Activated T-cell treated with anti-CD3 and anti-CD28 coated beads, Interleukin-2, amount 50 U/mL, for 1 hour (primary cell): ENCODE measurements around the gene IPO4.

ENCODE experiments used
- DNase-seq: peaks from one replicate; pipeline ENCODE4 v3.0.0-alpha.2; 2020

IPO4 gene

DNA sequence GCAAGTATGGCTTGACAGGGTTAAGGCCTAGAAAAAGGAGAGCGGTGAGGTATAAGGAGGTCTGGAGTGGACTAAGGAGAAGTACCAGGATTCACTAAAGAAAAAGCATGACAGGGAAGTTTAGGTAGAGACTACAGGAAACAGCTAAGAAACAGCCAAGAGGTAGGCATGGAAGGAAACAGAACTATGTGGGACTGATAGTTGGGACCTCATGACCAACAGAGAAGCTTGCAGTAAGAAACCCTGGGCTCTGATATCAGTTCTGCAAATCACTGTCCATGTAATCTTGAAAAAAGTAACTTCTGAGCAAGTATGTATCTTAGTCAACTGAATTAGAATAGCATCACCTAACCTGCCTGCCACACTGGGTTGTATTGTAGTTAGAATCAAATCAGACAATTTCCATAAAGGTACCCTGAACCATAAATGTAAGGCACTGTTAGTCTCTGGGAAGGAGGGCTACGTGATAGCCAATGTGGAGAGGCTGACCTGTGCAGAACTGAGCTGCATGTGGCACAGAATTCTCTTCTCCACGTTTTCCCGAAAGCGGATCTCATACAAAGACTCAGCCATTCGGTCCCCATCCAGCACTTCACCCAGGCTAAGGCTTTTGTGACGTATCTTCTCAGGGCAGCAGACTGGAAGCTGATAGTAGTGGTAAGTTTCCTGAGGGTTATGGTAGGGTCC, 5.7 kb upstream of the IPO4 start:
- no peak for DNase-seq

DNA sequence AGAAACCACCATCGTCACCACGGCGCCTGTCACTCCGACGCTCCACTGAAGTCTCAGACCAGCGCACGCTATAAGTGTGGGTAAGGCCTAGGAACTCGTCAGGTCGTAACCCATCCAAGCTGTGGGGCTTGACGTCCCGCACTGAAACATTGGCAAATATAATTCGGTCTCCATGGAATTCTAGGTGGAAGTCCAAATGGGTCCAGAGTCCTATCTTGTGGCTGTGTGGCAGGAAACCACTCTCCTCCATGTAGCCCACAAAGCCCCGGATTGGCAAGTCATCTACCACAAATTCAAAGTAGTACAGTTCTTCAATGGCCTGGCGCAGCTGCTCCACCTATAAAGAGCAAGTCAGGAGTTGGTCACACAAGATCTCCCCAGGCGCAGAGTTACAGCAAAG, 4.3 kb upstream of the IPO4 start:
- DNase-seq = no peak

DNA sequence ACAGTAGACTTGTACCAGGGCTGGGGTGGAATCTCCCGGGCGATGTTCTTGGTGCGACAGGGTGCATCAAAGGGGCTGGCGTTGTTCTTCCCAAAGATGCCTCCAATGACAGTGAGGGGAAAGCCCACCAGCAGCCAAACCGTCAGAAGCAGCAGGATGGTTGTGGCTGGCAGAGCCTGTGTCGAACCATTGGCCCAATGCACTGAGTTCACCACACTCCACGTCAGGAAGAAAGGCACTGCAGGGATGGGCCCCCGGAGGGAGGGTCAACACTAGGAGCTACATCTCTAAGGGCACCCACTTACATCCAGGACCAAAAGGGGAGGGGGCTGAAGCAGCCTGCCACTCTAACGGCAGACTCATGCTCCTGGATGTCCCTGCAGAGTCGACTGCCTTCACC, 1.8 kb upstream of the IPO4 start:
- no peak for DNase-seq

DNA sequence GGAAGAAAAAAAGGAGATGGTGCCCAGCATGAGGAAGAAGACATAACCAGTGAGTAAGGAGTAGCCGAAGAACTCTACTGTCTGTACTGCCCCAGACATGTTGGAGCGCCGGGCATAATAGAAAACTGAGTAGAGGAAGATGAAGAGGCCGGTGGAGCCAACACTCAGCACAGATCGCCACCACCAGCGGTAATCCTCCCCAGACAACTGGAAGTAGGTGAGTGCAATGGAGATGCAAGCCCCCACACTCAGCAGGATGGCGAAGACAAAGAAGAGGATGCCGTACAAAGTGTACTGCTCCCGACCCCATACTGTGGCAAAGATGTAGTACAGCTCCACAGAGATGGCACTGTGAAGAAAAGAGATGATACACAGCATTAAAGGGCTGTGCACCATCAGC, 844 bp upstream of the IPO4 start:
- DNase-seq = no peak

DNA sequence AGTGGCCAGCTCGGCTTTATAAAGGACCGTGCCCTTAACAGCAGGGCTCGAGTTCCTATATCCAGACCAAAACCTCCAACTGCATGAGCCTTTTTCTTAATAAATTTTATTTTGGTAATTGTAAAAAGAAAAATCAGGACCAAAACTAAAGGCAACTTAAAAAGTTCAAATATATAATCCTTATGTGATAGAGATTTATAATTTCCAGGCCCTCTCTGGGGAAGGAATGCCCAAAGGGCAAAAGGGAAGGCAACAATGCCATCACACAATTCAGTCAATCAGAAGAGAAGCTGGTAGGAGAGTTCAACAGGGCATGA, 401 bp upstream of the IPO4 start:
- no peak for DNase-seq

DNA sequence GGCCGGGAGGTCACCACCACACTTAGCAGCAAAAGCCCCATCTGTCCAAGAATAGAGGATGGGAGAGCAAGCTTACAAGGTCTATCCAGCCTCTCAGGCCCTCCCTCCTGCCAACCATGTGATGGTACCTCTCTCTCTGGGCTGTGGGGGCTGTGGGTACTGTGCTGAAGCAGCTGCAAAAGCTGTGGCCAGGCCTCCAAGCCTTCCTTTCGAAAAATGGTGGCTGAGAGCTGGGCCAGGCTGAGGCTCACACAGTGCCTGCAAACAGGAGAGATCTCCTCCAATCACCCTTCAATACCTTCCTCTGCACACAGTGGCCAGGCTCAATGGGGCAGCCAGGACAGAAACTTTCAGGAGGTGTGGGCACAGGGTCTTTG, 1.1 kb downstream of the IPO4 start:
- DNase-seq = no peak

DNA sequence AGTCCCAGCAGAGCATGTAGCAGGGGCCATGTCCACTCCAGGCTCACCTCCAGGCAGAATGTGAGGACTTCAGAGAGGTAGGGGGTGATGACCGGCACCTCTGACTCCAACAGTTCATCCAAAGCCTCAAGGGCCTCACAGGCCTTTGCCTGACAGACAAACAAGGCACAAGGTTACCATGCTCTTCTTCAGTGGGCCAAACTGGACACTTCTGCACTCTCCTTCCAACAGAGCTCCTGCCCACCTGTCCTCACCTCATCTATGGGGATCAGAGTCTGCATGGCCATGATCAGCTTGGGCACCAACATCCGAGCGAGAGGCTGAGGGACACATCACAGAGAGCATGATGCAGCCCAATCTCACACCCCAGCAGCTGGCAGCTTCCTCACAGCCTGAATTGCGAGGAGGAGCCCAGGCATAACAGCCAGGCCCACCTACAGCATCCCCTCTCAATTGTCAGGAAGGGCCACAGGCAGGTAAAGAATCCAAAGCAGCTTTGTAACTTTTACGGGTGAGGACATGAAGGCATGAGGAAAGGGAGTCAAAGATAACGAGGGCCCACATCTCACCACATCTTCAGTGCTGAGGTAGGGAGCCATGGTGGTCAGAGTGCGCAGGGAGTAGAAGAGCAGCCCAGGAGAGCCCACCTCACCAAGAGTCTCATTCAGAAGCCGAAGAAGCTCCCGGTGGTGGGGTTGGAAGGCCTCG, 1.6 kb downstream of the IPO4 start:
- no peak for DNase-seq

DNA sequence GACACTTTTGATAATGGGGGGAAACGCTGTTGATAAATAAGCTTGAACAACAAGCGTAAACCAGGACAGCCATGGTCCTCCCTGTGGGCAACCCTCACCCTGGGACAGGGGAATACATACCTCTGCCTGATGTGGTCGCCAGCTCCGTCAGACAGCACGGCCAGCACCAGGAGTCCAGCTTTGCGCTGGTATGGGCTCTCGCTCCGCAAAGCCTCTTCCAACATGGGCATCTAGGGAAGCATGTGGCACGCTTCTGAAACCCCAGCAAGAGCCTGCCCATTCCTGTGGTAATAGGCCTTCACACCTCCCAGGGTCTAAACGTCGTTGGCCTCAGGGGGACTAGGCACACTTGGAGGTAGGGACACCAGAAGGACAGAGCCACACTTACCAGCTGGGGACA, 2.9 kb downstream of the IPO4 start:
- DNase-seq = no peak

DNA sequence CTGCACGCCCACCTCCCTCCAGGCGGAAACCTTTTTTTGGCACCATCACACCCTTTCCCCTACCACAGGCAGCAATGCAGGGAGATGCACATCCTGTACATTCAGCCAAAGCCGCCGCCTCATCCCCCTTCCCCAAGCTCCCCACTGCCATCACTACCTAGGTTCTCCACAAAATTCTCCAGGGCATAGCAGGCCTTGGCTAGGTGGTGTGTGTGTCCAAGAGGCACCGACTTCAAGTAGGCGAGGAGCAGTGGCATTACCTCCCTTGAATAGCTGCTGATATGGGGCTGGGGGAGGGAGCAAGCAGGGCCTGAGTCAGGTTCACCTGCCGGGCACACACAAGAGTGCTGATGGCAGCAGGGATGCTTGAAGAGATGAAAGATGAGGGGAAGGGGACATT, 3.6 kb downstream of the IPO4 start:
- no peak for DNase-seq

DNA sequence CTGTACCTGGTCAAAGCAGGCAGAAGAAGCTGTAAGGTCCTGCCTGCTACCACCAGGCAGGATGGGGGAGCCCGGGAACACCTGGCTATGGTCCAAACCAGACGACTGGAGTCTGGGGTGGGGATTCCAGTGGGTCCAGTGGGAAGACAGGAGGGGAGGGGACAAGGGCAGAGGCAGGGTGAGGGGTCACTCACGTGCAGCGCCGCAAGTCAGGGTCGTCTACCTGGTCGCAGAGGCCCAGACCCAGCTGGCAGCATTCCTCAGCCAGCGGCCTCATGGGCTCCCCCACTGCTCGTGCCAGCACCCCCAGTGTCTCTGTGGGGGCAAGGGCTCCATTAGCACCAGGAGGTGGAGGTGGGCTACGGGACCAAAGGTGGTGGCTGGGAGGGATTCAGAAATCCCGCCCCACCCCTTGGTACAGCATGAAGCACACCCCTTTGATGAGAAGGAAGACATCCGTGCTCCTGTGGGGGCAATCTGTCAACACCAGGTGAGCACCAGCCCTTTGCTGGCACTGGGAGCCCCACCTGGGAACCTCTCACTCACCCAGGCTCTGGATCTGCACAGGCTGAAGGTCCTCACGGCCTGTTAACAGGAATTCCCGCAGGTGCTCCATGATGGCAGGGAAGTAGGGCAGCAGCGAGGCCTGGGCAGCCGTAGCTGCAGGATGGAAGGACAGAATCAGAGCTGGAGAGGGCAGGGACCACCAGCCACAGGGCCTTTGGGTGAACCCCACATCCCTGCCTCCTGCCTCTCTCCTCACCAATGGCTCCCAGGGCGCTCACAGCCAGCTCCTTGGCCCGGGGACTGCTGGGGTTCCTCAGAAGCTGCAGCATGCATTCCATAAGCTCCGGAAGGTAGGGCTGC, 4.3 kb downstream of the IPO4 start:
- no peak for DNase-seq

DNA sequence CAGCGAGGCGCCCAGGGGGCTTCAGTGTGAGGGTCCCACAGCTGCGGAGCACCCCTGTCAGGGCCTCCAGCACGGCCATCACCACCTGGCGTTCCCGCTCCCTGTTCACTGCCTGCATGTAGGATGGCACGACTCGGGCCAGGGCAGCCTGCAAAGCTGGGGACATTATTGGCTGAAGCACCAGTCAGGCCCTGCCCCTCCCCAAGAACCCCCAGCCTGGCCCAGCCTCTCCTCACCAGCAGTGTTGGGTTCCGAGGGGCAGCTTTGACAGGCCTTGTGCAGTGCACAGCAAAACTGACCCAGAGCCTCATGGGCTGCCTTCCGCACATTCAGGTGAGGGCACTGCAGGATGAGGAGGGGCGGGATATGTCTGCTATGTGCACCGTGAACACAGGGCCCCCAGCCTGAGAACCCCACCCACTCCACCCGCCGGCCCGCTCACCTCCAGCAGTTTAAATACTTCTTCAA, 5.6 kb downstream of the IPO4 start:
- DNase-seq = no peak

DNA sequence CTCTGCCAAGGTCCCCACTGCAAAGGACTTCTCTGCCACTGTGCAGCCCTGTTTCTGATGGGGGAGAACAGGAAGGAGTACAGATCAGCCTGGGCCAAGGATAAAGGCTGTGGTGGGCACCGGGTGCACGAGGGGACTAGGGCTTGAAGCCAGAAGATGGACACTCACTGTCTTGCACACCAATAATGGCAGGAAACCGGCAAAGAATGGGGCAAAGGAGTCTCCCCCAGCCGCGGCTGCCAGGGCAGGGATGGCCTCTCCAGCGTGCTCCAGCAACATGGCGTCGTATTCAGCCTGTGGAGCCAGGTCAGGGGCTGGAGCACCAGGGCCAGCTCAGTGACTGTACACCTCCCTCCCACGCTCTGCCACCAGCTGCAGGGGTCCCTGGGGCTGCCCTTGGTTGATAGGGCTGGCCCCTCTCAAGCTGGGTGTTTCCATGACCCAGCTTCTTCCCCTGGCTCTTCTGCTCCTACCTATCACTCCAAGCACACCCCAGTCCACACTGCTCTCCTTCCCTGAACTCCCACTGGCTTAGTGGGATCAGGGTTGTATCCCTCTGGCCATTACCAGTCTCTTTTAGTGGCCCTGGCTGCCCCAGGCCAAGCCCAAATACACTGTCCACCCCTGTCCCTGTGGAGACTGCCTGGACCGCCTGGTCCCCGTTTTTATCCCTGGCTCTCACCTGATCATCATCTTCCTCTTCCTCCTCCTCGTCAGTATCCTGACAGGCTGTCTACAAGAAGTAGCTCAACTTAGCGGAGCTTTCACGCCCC, 6.3 kb downstream of the IPO4 start:
- no peak for DNase-seq

DNA sequence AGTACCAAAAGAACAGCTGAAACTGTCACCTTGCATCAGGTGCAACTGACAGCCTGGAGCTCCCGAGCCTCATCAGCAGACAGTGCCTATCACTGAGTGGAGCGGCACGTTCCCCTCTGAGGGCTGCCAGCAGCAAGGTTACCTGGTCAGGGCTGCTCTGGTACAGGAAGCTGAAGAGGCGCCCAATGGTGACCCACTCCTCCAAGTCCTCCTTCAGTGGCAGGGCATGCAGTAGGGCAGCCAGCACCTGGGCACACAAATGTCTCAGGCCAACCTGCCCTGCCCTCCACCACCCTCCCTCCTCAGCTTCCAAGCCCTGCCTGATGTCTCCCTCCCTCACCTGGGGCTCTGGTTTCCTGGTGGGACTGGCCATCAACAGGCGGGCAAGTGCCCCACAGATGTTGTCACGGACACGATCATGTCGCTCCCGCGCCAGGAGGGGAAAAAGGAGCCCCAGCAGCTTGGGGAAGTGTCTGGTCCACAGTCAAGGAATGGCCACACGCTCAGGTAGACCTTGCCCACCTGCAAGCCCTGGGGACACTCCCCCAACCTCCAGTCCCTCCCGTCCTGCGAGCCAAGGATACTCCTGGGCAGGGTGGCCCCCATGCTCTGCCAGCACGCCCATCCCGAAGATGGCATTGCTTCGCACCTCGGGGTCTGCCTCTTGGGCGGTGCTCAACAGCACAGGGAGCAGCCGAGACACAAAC, 7.1 kb downstream of the IPO4 start:
- no peak for DNase-seq

DNA sequence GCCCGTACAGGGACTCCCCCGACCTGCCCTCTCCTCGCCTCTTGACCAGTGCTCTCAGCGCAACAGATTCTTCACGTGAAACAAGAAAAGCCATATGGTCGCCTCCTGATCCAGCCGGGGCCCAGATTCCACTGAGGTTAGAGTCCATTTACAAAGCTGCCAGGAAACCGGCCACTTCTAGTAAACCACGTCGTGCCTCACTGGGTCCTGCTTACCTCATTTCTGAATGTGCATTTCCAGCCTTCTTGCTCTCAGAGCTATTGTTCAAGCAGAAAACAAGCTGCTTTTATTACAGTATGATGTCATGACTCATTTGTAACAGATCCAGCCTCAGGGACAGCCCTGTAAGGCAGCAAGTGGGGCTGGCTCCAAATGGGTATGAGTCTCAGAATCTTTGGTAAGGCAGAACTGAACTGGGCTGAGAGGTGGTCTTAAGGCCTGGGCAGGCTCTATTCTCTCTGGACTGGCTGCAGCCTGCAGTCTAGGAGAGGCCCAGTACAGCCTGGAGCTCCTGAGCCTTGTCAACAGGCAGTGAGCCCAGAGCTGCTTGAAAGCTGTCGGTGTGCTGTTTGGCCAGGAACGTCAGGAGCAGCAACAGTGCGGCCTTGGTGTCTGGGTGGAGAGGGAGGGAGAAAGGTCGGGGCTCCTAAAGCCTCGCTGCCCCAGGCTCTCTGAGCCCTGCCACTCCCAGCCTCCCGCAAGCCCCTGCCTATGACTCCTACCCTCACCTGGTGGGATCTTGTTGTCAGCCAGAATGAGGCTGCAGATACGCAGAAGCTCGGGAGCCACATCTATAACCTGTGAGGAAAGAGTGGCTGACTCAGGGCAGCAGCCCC, 8.4 kb downstream of the IPO4 start:
- no peak for DNase-seq

DNA sequence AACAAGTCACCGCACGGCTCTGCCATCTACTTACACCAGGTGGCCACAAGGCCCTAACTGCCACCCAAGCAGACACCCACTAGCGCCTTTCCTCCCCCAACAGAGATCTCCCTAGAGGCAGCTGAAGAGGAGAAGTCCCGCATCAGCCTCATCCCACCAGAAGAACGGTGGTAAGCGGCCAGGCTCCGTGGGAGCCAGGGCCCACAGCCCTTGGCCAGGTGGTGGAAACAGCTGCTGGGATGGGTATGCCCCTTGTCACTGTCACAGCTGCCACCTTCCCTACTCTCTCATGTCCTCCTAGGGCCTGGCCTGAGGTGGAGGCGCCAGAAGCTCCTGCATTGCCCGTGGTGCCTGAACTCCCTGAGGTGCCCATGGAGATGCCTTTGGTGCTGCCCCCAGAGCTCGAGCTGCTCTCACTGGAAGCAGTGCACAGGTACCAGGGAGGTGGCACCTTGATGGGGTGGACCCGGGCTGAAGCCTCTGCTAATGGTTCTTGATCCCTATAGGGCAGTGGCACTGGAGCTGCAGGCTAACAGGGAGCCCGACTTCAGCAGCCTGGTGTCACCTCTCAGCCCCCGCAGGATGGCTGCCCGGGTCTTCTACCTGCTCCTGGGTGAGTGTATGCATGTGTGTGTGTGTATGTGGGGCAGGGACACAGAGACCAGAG, 9.2 kb downstream of the IPO4 start:
- no peak for DNase-seq

DNA sequence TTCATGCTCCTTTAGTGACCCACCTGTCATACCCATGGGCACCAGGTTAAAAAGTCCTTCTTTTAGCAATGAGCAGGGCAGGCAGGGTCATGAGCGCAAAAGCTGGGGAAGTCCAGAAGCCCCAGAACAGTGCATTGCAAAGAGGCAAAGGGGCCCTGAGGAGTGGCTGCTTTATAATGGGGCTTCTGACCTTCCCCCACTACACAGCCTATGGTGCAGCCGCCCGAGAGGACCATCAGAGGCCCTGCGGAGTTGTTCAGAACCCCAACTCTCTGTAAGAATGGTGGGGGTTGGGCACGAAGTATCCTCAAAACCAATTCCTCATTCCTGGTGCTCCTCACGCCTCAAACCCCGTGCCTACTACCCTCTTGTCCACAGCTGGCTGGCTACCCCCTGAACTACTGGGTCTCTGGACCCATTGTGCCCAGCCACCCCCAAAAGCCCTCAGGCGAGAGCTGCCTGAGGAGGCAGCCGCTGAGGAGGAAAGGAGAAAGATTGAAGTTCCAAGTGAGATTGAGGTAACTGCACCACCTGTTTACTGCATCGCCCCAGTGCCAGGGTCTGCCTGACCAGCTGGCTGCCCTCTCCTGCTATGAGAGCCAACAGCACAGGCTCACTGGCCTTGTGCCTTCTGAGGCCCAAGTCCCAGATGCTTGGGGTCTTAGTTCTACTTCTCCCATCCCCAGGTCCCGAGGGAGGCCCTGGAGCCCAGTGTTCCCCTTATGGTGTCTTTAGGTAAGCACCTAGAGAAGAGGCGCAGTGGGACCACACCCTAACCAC, 10.0 kb downstream of the IPO4 start:
- DNase-seq = no peak

DNA sequence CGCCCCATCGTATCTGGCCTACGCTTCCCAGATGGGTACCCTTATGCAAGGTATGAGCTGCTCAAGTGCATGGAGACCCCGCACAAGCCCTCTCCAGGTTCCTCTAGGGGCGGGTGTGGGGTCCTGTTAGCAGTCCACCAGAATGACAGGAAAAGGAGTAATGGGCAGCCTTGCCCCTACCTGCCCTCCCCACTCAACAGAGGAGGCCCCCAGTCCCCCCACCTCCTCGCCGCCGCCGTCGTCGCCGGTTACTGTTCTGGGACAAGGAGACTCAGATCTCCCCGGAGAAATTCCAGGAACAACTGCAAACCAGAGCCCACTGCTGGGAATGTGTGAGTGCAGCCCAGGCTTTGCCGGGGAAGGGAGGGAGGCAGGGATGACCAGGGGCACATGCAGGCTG, 10.7 kb downstream of the IPO4 start:
- DNase-seq = no peak

DNA sequence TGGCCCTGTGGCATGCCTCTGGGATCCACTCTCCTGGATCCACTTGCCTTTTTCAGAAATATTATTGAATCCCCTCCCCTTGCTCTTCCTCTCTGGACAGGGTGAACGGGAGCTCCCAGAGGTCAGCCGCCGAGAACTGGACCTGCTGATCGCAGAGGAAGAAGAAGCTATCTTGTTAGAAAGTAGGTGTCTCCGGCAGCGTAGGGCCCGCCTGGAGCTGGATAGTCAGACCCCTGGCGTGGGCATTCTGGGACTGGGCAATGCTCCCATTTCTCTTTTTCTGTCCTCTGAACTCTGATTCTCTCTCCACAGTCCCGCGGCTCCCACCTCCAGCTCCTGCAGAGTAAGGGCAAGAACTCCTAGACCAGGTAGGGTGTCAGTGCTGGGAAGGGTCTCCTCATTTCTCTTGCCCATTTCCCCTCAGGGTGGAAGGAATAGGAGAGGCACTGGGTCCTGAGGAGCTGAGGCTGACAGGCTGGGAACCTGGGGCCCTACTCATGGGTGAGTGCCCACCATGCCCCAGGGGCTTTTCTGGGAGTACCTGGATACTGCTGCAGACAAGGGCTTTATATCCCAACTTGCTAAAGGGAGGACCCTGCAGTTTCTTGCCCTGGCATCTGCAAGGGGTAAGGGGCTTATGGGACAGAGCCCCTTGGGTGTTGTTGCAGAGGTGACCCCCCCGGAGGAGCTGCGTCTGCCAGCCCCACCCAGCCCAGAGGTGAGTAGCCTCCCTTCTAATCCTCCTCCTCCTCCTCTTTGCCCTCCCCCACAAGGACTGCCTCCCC, 11.4 kb downstream of the IPO4 start:
- DNase-seq = no peak

DNA sequence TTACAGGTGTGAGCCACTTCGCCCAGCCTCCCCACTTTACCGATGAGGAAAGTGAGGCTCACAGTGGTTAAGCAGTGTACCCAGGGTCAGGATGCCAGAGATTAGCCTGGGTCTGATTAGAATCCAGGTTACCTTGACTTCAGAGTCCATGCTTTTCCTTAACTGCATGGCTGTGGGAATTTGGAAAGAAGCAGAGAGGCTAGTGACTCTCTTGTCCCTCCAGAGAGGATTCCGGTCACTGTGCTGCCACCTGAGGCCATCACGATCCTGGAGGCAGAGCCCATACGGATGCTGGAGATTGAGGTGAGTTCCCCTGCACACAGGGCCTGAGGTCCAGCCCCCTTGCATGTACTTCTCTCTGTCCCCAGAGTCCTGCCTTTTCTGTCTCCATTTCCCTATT, 12.0 kb downstream of the IPO4 start:
- no peak for DNase-seq
